Fibroblast of lung (primary cell): ENCODE data around the gene CCDC78. TPM values are rescaled to one million over a fixed set of nuclear protein-coding genes. Genes with fewer than 3 reads are reported as not detected.

ENCODE experiments used
- DNase-seq, 2 donors: peaks; one replicate each; pipeline versions ENCODE4 v3.0.0 to v3.0.0-alpha.2; 2010; ENCODE audit warnings: low read depth in 2 of 2
- H2AFZ ChIP-seq: 2 replicates; pipeline ENCODE4 v1.5.1; 2012; ENCODE audit warnings: low read length, control low read depth, inconsistent platforms
- H3K27ac ChIP-seq: 2 replicates; pipeline ENCODE4 v1.5.1; 2011; ENCODE audit warnings: low read length, control low read depth; ENCODE audit not compliant: insufficient read depth
- H3K27me3 ChIP-seq: 2 replicates; pipeline ENCODE4 v1.5.1; 2011; ENCODE audit warnings: mild to moderate bottlenecking, low read length; ENCODE audit not compliant: control insufficient read depth, insufficient read depth
- H3K36me3 ChIP-seq: 2 replicates; pipeline ENCODE4 v1.5.1; 2011; ENCODE audit warnings: low read length; ENCODE audit not compliant: control insufficient read depth, insufficient read depth
- H3K4me1 ChIP-seq: 2 replicates; pipeline ENCODE4 v1.5.1; 2011; ENCODE audit warnings: low read length; ENCODE audit not compliant: control insufficient read depth, insufficient read depth; ENCODE audit errors: extremely low read depth
- H3K4me2 ChIP-seq: 2 replicates; pipeline ENCODE4 v1.5.1; 2011; ENCODE audit warnings: low read length, control low read depth; ENCODE audit not compliant: insufficient read depth; ENCODE audit errors: extremely low read depth
- H3K4me3 ChIP-seq, 4 experiments: fragments of 200-600 bp in 1 of 4; sonication (generic) in 1 of 4; replicated peaks in 1 of 4; 2 replicates each; pipeline ENCODE4 v1.5.1; 2011 to 2016; ENCODE audit warnings: low read length in 4 of 4, low read depth in 3 of 4, mild to moderate bottlenecking in 3 of 4, control low read depth in 2 of 4, inconsistent platforms in 1 of 4, mixed read lengths in 1 of 4; ENCODE audit not compliant: insufficient read depth in 1 of 4; ENCODE audit errors: control extremely low read depth in 1 of 4
- H3K79me2 ChIP-seq: 2 replicates; pipeline ENCODE4 v1.5.1; 2012; ENCODE audit warnings: mild to moderate bottlenecking, low read length, inconsistent platforms; ENCODE audit not compliant: control insufficient read depth, insufficient read depth
- H3K9ac ChIP-seq: 2 replicates; pipeline ENCODE4 v1.5.1; 2011; ENCODE audit warnings: mild to moderate bottlenecking, low read length, control low read depth; ENCODE audit not compliant: insufficient read depth
- H3K9me3 ChIP-seq: 2 replicates; pipeline ENCODE4 v1.5.1; 2012; ENCODE audit warnings: low read depth, low read length; ENCODE audit not compliant: control insufficient read depth, insufficient read depth
- H4K20me1 ChIP-seq: 2 replicates; pipeline ENCODE4 v1.5.1; 2011; ENCODE audit warnings: low read length; ENCODE audit not compliant: control insufficient read depth, insufficient read depth; ENCODE audit errors: extremely low read depth
- EZH2 ChIP-seq: IDR thresholded peaks from 2 replicates; pipeline ENCODE4 v1.5.1; 2012; ENCODE audit warnings: low read length, control low read depth, mild to moderate bottlenecking; ENCODE audit errors: missing control alignments
- polyA plus RNA-seq, 2 donors: library from polyadenylated mRNA; depleted of rRNA in 1 of 2; stranded (reverse) in 1 of 2; unstranded in 1 of 2; fragments of >200 nt; gene quantifications; 2 replicates each; pipeline ENCODE4 v1.2.1, GENCODE V29; 2011 to 2012; ENCODE audit warnings: missing spikeins in 1 of 2
- total RNA-seq: library from RNA; depleted of rRNA; stranded (reverse); fragments of >200 nt; gene quantifications from 2 replicates; pipeline ENCODE4 v1.2.1, GENCODE V29; 2014
- TF ChIP-seq, protein P1 (sequence below), 2 donors: IDR thresholded peaks in 1 of 2; conservative IDR thresholded peaks in 1 of 2; 1 replicate in 1 of 2; 2 replicates in 1 of 2; pipeline ENCODE4 v1.5.1; 2011 to 2012; ENCODE audit warnings: low read length in 2 of 2, control low read depth in 1 of 2, inconsistent platforms in 1 of 2, low read depth in 1 of 2, mild to moderate bottlenecking in 1 of 2

Gene CCDC78
- total and polyA plus RNA-seq, 2 donors (not counting 1 experiment from before 2014, with no cell fraction given): 0.50 to 1.8 TPM

DNA sequence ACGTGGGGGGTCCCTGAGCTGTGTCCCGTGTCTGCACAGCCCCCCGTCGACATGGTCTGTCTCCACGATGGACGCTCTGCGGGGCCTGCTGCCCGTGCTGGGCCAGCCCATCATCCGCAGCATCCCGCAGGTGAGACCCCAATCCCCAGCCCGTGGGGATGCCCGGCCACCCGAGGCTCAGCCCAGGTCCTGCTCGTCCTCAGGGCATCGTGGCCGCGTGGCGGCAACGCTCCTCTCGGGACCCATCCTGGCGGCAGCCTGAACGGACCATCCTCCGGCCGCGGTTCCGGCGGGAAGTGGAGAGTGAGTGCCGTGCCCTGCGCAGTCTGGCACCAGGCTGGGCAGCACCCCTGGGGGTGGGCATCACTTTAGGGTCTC, 39.2 kb upstream of the CCDC78 start:
- Histone ChIP-seq H3K36me3 (no peaks in the 10 kb centered on the region), H3K27me3 (no peaks in the 10 kb centered on the region), H3K27ac (no peak overlapping the region), H4K20me1 (no peaks in the 10 kb centered on the region), H3K9ac (no peak overlapping the region), H2AFZ (no peak overlapping the region), H3K9me3 (no peaks in the 10 kb centered on the region), H3K4me1 (no peaks in the 10 kb centered on the region), H3K79me2 (no peaks in the 10 kb centered on the region), H3K4me3 (no peak overlapping the region), H3K4me2 (no peak overlapping the region)
- TF ChIP-seq, protein P1, sequence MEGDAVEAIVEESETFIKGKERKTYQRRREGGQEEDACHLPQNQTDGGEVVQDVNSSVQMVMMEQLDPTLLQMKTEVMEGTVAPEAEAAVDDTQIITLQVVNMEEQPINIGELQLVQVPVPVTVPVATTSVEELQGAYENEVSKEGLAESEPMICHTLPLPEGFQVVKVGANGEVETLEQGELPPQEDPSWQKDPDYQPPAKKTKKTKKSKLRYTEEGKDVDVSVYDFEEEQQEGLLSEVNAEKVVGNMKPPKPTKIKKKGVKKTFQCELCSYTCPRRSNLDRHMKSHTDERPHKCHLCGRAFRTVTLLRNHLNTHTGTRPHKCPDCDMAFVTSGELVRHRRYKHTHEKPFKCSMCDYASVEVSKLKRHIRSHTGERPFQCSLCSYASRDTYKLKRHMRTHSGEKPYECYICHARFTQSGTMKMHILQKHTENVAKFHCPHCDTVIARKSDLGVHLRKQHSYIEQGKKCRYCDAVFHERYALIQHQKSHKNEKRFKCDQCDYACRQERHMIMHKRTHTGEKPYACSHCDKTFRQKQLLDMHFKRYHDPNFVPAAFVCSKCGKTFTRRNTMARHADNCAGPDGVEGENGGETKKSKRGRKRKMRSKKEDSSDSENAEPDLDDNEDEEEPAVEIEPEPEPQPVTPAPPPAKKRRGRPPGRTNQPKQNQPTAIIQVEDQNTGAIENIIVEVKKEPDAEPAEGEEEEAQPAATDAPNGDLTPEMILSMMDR (conservative IDR thresholded peaks at IDR 0.05 in 1 of 2, IDR thresholded peaks at IDR 0.05 in 1 of 2; ENCODE audit: low read depth in 1 of 2, low read length in 2 of 2): no peak
- no peak for TF ChIP-seq EZH2
- no peak for DNase-seq

DNA sequence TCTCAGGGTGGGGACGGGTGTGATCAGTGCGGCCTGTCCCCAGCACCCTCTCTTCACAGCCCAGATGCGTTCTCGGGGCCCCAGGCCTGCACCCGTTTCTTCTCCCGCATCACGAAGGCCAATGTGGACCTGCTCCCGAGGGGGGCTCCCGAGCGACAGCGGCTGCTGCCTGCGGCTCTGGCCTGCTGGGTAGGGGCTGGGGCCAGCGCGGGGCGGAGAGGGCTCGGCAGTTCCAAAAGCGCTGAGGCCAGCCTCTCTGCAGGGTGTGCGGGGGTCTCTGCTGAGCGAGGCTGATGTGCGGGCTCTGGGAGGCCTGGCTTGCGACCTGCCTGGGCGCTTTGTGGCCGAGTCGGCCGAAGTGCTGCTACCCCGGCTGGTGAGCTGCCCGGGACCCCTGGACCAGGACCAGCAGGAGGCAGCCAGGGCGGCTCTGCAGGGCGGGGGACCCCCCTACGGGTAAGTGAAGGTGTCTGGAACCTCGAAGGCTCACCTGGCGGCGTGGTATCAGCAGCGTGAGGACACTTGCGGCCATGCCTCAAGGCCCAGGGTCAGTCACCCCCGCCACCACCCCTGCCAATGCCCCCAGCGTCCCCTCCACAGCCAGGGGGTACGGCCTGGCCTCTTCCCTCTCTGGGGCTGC, 38.7 kb upstream of the CCDC78 start:
- H3K4me1 ChIP-seq: no peaks in the 10 kb centered on the region
- H3K4me2 ChIP-seq: no peak overlapping the region
- H2AFZ ChIP-seq: no peak overlapping the region
- no peaks in the 10 kb centered on the region for H3K36me3 ChIP-seq
- no peak overlapping the region for H3K27ac ChIP-seq
- H3K9me3 ChIP-seq: no peaks in the 10 kb centered on the region
- no peak for DNase-seq
- no peaks in the 10 kb centered on the region for H3K27me3 ChIP-seq
- no peak for TF ChIP-seq EZH2
- TF ChIP-seq, protein P1 (conservative IDR thresholded peaks at IDR 0.05 in 1 of 2, IDR thresholded peaks at IDR 0.05 in 1 of 2; ENCODE audit: low read depth in 1 of 2, low read length in 2 of 2): no peak
- no peak overlapping the region for H3K9ac ChIP-seq
- no peak overlapping the region for H3K4me3 ChIP-seq
- no peaks in the 10 kb centered on the region for H4K20me1 ChIP-seq
- no peaks in the 10 kb centered on the region for H3K79me2 ChIP-seq

DNA sequence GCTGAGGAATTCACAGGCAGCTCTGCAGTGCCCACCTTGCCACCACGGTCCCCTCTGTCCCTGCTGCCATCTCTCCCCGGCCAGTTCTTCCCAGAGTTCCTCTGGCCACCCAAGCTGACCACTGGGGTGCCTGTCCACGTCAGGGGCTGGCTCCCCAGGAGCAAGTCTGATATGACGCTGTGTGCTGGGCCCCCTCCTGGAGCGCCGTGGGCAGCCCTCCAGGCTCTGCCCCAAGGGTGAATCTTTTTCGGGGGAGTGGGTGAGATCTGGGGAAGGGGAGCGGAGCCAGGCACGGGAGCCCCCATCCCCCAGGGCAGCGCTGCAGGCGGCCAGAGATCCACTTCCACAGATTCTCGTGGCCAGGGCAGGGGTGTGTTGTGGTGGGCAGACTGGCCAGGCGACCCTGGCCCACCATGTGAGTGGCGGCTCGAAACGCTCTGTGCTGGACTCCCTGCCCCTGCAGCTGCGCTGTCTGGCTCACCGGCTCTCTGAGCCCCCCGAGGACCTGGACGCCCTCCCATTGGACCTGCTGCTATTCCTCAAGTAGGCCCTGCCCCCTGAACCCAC, 38.0 kb upstream of the CCDC78 start:
- TF ChIP-seq, protein P1 (conservative IDR thresholded peaks at IDR 0.05 in 1 of 2, IDR thresholded peaks at IDR 0.05 in 1 of 2; ENCODE audit: low read depth in 1 of 2, low read length in 2 of 2): no peak
- TF ChIP-seq EZH2: no peak
- no peak for DNase-seq
- Histone ChIP-seq H4K20me1 (no peaks in the 10 kb centered on the region), H2AFZ (no peak overlapping the region), H3K9ac (no peak overlapping the region), H3K4me3 (no peak overlapping the region), H3K79me2 (no peaks in the 10 kb centered on the region), H3K9me3 (no peaks in the 10 kb centered on the region), H3K27me3 (no peaks in the 10 kb centered on the region), H3K27ac (no peak overlapping the region), H3K4me2 (no peak overlapping the region), H3K36me3 (no peaks in the 10 kb centered on the region), H3K4me1 (no peaks in the 10 kb centered on the region)
